Activated CD4-positive, CD25-positive, alpha-beta regulatory T cell treated with anti-CD3 and anti-CD28 coated beads, Interleukin-2, amount 50 U/mL, for 72 hours (primary cell): Measurements from ENCODE around the gene TMTC4.
"Not testable (repeated sequence)": the region's sequence is repeated elsewhere in the genome, so short reads cannot be mapped to it uniquely, and the experiment has no call there.

Source experiments
- DNase-seq: peaks from one replicate; pipeline ENCODE4 v3.0.0; 2021

The TMTC4 gene

DNA sequence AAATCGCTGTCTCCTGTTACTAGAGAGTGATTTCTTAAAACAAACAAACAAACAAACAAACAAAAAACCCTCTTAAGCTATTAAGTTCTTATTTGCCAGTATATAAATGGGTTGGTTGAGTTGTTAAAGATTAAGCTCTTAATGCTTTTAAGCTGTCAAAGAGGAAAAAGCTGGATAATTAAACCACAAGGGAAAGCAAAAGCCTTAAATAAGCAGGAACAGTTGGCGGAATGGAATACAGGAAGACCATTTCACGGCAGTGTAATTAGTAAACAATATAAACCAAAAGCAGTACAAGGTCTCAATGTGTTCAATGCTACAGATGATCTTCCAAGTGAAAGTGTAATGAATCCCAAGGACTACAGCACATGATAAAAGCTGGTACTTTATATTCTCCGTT lies 53.8 kb downstream of the TMTC4 start:
- DNase-seq, result no peak

DNA sequence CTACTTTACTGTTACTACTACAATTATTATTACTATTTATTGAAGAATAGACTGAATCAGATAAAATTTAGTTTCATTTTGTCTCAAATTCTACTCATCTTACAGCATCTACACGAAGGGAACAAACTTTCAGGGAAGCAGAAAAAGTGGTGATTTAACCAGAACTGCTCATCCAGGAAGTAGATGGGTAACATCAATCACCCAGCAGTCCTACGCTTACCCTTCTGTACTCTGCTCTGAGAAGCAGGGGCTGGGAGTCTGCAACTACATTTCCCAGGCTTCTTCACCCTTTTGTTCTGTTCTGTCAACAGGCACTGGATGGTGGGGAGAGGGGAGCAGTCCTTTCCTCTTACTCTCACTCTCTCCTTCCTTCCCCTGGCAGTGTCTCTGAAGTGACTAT lies 54.7 kb downstream of the TMTC4 start:
- no peak for DNase-seq

GRCh38 chr13:100618897-100619296 lies 55.7 kb downstream of the TMTC4 start:
- DNase-seq, result not testable (repeated sequence)

DNA sequence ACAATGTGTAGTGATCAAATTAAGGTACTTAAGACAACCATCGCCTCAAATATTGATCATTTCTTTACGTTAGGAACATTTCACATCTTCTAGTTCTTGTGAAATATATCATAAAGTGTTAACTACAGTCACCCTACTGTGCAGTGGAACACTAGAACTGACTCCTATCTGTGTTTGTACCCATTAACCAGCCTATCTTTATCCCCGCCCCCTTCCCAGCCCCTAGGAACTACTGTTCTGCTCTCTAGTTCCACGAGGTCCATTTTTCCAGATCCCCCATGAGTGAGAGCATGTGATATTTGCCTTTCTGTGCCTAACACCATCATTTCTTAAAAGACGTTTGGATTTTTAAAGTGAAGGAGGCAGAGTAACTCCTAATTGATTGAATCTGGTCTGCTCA lies 61.6 kb downstream of the TMTC4 start:
- no peak for DNase-seq

- no peak for DNase-seq
These were observed 62.7 kb downstream of the TMTC4 start for GRCh38 chr13:100611678-100612492.

DNA sequence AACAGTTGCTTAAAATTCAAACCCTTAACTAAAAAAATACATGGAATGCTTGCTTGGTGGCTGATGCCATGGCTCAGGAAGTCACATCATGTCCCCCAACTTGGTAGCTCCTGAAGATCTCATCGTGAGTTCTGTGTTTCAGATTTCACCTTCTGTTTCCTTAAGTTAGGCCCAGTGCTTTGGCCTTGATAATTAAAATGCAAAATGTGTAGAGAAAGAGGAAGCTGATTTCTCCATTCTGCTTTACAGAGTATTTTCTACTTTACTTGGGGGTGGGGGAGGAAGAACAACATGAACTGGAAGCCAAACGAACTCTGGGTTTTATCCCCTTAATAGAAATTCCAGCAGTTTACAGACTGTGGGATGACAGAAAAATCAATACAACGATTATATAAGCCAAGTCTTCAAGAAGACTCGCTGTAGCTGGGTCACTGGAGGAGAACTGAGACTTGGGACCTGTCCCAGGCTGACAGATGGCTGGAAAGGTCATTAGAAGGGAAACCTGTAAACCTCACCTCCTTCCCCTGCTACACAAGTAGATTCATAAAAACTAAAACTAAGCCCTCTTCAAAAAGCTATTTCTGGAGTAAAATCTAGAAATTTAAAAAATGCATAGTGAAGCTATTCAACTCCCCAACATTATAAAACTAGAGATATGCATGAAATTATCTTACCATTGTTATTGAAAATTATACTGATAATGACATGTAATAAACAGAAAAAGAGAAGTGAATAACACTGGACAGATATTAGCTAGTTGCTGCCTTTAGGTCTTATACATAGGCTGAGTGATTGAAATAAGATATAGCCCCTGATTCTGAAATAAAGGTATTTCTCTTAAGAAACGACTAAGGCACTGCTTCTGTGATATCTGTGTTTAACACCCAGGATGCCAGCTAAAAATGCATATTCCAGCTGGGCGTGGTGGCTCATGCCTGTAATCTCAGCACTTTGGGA lies 63.9 kb downstream of the TMTC4 start:
- DNase-seq, result no peak

DNA sequence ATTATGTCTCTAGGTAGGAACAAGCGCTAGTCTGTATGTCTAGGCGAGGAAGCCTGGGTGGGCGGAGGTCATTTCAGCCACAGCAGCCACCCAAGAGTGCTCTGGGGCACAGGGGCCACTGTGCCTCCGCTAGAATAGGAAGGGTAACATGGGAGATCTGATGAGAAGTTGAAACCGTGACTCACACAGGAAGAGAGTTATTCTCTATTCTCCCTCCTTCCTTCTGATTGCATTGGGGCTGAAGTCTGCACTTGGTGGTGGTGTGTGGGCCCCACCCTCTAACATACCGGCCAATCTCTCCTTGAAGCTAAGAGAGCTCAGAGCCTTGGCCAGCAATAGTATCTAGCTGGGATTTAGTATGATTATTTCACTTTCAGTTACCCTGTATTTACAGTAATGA lies 65.7 kb downstream of the TMTC4 start:
- no peak for DNase-seq

DNA sequence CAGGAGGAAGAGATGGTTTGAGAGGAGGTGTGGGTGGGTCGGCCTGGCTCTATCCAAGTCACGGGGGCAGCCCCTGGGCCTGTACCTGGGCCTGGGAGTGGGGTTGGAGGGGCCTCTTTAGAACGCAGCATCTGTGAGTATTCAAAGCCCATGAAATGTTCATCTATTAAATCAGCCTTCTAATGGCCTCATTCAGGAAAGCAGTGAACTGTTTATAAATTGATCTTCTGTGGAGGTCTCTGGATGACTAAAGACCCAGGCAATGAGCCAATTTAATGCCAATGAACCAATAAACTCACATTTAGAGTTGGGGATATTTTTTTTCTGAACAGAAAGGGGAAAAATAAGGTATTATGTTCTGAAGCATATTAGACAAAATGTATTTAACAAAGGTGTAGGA lies 66.1 kb downstream of the TMTC4 start:
- no peak for DNase-seq

DNA sequence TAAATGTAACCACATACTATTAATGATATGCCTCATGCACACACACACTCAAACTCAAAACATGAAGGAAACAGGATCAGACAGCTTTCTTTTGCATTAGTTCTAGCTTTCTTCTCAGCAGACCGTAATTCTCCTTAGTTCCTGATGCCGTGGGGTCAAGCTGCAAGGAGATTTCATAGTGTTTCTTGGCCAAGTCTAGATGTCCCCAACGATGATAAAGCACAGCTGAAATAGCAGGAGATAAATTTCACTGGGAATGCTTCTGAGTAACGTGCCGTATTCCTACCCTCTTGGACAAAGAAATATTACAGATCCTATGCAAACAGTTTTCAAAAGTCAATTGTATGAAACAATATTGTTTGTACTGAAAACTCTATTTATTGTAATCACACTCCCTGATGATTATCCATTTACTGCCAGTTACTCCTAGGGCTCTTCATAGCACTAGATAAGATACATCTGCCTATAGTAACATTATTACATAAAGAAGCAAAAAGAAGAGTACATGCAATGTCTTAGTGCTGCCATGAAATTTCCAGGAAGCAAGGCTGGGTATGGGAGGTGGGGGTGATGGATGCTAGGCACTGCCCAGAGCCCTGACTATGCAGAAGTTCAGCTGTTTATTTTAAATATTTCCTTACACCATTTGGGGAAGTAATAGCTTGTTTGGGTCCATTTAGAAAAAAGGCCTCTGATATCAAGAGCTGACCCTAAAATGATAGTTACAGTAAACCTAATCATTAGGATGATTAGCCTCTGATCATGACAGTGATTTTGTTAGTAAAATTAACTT lies 69.5 kb downstream of the TMTC4 start:
- no peak for DNase-seq

- no peak for DNase-seq
These were observed 72.0 kb downstream of the TMTC4 start for GRCh38 chr13:100602493-100603111.

DNA sequence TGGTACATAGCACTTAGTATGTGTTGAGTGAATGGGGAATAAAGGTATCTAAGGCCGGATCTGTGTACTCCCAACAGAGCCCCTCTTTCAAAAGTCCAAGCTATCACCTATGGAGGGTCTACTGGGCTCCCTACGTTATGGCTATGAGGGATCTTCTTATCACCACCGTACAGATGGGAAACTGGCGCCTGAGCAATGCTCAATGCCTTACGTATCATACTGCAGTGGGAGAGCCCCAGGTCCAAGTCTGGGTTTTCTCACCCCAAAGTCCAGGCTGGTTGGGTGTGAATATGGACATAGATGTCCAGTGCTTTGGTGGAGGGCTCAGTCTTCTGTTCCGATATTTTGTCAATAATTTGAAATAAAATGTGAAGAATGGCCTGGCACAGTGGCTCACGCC lies 72.9 kb downstream of the TMTC4 start:
- no peak for DNase-seq

DNA sequence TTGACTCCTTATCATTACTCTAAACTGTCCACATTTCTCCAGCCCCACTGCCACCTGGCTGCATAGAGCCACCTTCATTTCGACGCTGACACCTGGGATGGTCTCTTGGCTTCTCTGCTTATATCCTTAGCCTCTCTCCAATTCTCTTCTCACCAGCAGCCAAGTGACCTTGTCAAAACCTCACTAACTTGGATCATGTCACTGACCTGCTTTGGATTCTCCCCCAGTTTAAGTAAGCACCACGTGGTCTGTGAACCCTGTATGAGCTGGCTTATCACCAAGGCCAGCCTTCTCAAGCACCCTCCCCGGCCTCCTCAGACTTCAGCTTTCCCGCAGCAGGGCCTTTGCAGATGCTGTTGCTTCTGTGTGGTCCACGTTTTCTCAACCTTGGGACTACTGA lies 73.7 kb downstream of the TMTC4 start:
- DNase-seq, result no peak

DNA sequence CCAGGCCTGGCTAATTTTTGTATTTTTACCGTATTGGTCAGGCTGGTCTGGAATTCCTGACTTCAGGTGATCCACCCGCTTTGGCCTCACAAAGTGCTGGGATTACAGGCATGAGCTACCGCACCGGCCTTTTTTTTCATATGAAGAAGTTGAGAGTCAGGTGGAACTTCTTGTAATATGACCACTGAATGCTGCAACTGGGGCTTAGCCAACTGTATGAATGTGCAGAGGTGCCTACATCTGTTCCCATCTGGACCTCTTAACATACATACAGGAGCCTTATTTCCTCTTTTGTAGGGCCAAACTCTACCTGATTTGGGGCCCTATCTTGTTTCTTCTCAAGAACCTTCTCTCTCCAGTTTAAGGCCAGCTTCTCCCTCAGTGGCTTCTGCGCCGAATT lies 74.1 kb downstream of the TMTC4 start:
- no peak for DNase-seq

- DNase-seq, result no peak
These were observed 77.3 kb downstream of the TMTC4 start for GRCh38 chr13:100597253-100597652.

- no peak for DNase-seq
These were observed 78.1 kb downstream of the TMTC4 start for GRCh38 chr13:100596516-100596915.

- no peak for DNase-seq
These were observed 79.9 kb downstream of the TMTC4 start for GRCh38 chr13:100594731-100595130.

DNA sequence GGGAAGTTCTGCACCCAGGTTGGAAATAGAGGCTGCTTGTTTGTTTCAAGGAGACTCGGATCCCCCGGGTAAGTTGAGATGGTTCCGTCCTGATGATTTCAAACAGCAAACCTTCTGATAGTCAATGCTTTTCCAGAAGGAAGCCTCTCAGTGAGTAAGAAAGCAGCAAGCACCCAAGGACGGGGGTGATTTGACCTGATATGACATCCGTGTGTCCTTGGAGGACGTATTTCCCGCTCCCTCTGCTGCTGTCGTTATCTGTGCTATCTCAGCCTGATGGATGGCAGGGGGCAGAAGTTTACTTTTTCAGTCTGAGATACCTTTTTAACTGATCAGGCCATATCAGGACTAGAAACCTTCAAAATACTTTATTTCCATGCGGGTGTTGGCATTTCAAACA lies 80.3 kb downstream of the TMTC4 start:
- DNase-seq, result no peak

GRCh38 chr13:100589178-100589725 lies 85.3 kb downstream of the TMTC4 start:
- no peak for DNase-seq

DNA sequence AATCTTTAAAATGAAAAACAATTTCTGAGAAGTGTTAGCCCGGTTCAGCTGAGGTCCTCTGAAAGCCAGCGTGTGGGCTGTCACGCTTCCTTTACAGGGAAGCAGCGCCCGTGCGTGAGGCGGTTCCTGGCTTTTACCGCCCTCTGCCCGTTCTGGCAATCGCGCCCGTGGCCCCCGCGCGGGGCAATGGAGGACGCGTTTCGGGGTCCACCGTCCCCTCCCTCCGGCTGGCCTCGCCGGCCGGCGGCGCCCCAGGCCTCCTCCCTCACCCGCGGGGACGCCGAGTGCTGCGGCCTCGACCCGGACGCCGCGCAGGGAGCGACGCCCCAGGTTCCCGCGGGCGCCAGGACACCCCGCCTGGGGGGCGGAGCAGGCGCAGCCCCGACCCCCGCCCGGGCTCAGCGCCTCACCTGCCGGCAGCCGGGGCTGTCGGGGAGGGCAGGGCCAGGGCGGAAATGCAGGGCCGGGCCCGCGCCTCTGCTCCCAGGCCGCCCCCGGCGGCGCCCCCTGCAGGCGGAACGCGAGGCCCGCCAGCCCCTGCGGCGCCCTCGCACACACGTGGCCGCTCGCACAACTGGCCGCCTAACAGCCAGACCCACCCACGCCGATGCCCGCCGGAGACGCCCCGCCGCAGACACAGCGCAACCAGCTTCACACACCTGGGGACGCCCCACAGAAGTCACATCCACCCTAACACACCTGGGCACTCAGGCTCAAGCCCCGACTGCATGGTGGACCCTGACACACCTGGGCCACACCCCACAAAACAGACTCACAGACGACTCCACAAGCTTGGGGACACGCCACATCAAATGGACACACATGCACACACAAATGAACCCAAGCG lies 86.0 kb downstream of the TMTC4 start, which contains the start of gene GGACT:
GGACT (minus strand) TSS at position 459 of the 847 bp plus-strand sequence. CDS start 56,198 bp downstream, outside the sequence.
- peak; percentile 91 for DNase-seq

DNA sequence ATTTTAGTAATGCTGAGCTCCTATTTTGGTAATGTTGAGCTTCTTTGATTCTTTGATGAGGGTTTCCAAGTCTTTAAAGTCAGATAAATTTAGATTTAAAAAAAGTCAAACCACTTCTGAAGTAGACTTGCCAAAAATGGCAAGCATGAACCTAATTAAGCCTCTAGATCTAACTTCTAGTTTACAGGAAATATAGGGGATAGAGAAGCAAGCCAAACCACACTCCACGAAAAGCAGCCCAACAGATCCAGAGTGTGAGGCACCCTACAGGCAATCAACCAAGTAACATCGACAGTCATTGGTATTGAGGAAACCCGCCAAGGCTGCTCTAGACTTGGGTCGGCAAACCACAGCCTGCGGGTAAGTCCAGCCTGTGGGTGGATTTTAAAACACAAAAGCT lies 89.7 kb downstream of the TMTC4 start:
- no peak for DNase-seq

DNA sequence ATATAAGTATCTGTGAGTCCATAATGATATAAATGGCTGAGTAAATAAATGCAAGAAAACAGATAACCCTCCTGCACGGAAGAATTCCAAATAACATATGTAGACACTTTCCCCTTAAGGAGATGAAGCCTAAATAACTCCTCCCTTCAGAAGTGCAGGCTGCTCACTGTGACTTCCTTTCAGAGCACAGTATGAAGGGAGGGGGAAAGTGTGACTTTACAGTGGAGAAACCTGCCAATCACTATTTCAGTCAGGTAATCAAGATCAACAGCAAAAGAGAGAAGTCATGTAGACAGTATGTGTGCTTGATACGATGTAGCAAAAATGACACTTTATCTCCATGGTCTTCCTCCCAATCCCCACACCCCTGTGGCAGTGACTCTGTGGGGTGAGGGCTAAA lies 93.1 kb downstream of the TMTC4 start:
- no peak for DNase-seq
